ENCODE results near the gene GMPS. TPM values are rescaled to one million over a fixed set of nuclear protein-coding genes. Genes with fewer than 3 reads are reported as not detected.
"Not testable (repeated sequence)": the region's sequence is repeated elsewhere in the genome, so short reads cannot be mapped to it uniquely, and the experiment has no call there.

The GMPS gene
- total RNA-seq, 1 donor from 2014 or later: 66.5 TPM

GRCh38 chr3:155885292-155885691 is 14.8 kb downstream of the GMPS start:
- peaks cover 10% of the 10 kb centered on the region for H3K4me1 Mint-ChIP-seq (ENCODE audit: unreplicated experiment)
- no peaks in the 10 kb centered on the region for H3K36me3 Mint-ChIP-seq (ENCODE audit: low read depth, unreplicated experiment)
- no peaks in the 10 kb centered on the region for H3K9me3 Mint-ChIP-seq (ENCODE audit: unreplicated experiment)
- H3K4me3 Mint-ChIP-seq (ENCODE audit: unreplicated experiment): no peak overlapping the region
- H3K27ac Mint-ChIP-seq (ENCODE audit: unreplicated experiment): no peak overlapping the region
- DNase-seq (ENCODE audit: low spot score): no peak
- TF ChIP-seq CTCF (IDR thresholded peaks at IDR 0.05; ENCODE audit: unreplicated experiment): no peak
- no peaks in the 10 kb centered on the region for H3K27me3 Mint-ChIP-seq (ENCODE audit: unreplicated experiment)

GRCh38 chr3:155886348-155886747 is 15.9 kb downstream of the GMPS start:
- H3K9me3 Mint-ChIP-seq (ENCODE audit: unreplicated experiment); H3K27me3 Mint-ChIP-seq (ENCODE audit: unreplicated experiment); DNase-seq (ENCODE audit: low spot score); H3K4me3 Mint-ChIP-seq (ENCODE audit: unreplicated experiment); H3K27ac Mint-ChIP-seq (ENCODE audit: unreplicated experiment); H3K36me3 Mint-ChIP-seq (ENCODE audit: low read depth, unreplicated experiment): not testable (repeated sequence)
- peaks cover 16% of the 10 kb centered on the region for H3K4me1 Mint-ChIP-seq (ENCODE audit: unreplicated experiment)

DNA sequence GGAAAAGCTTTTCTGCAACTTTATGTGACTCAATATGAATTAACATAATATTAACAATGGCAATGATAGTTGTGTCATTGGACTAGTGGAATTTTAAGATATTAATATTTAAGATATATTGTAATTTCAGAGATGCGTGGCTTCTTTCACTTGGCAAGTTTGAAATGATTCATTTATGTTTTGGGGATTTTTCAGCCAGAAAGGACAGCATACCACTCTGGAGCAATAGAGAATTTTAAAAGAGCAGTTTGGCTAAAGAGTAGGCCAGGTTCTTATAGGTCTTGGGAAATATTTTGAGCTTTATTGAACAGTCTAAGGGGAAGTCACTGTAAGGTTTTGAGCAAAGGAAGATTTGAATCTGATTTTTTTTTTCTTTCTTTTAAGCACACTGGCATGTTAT is 16.5 kb downstream of the GMPS start:
- no peaks in the 10 kb centered on the region for H3K9me3 Mint-ChIP-seq (ENCODE audit: unreplicated experiment)
- H3K4me3 Mint-ChIP-seq (ENCODE audit: unreplicated experiment): no peak overlapping the region
- H3K4me1 Mint-ChIP-seq (ENCODE audit: unreplicated experiment): peaks cover 16% of the 10 kb centered on the region
- H3K27me3 Mint-ChIP-seq (ENCODE audit: unreplicated experiment): no peaks in the 10 kb centered on the region
- no peak overlapping the region for H3K27ac Mint-ChIP-seq (ENCODE audit: unreplicated experiment)
- DNase-seq (ENCODE audit: low spot score): no peak
- no peak for TF ChIP-seq CTCF (IDR thresholded peaks at IDR 0.05; ENCODE audit: unreplicated experiment)
- no peaks in the 10 kb centered on the region for H3K36me3 Mint-ChIP-seq (ENCODE audit: low read depth, unreplicated experiment)

DNA sequence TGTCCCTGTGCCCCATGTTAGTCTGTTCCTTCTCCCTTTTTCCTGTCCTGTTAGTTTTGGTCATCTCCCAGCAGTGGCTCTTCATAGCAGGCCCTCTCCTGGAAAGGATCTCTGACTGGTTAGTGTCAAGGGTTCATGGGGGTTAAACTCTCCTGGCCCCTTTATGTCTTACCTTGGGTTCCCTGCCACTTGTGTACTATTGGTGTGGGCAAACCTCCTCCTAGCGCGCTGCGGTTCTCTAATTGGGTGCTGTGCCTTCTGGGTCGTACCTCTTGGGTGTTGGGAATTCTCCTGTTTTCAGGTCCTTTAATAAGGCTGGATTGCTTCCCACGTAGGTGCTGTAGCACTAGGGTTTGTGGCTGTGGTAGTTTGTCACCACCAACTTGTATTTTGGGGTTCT is 18.8 kb downstream of the GMPS start:
- no peaks in the 10 kb centered on the region for H3K9me3 Mint-ChIP-seq (ENCODE audit: unreplicated experiment)
- DNase-seq (ENCODE audit: low spot score): no peak
- peaks cover 16% of the 10 kb centered on the region for H3K4me1 Mint-ChIP-seq (ENCODE audit: unreplicated experiment)
- no peak overlapping the region for H3K4me3 Mint-ChIP-seq (ENCODE audit: unreplicated experiment)
- no peak for TF ChIP-seq CTCF (IDR thresholded peaks at IDR 0.05; ENCODE audit: unreplicated experiment)
- H3K27me3 Mint-ChIP-seq (ENCODE audit: unreplicated experiment): no peaks in the 10 kb centered on the region
- H3K36me3 Mint-ChIP-seq (ENCODE audit: low read depth, unreplicated experiment): no peaks in the 10 kb centered on the region
- peak overlapping the region; percentile 0 for H3K27ac Mint-ChIP-seq (ENCODE audit: unreplicated experiment)

DNA sequence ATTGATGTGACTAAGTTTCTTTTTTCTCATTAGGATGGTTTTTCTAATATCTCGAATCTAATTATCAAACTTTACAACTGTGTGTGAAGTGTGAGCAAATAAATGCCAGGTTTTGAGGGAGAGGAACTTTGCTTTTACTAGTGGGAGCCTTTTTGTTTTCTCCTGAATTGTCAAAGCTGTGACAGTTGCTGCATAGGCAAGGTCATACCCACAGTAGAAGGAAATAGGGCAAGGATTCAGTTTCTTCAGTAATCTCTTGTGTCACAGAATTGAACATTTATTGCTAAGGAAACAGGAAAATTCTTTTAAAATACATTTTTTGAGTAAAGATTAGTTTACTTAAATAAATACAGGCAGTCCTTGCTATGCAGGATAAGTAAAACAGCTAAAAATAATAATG is 19.5 kb downstream of the GMPS start:
- peaks cover 16% of the 10 kb centered on the region for H3K4me1 Mint-ChIP-seq (ENCODE audit: unreplicated experiment)
- H3K27ac Mint-ChIP-seq (ENCODE audit: unreplicated experiment): peak overlapping the region; percentile 49
- H3K36me3 Mint-ChIP-seq (ENCODE audit: low read depth, unreplicated experiment): peaks cover 6% of the 10 kb centered on the region
- H3K4me3 Mint-ChIP-seq (ENCODE audit: unreplicated experiment): no peak overlapping the region
- TF ChIP-seq CTCF (IDR thresholded peaks at IDR 0.05; ENCODE audit: unreplicated experiment): no peak
- no peaks in the 10 kb centered on the region for H3K9me3 Mint-ChIP-seq (ENCODE audit: unreplicated experiment)
- DNase-seq (ENCODE audit: low spot score): no peak
- H3K27me3 Mint-ChIP-seq (ENCODE audit: unreplicated experiment): no peaks in the 10 kb centered on the region
